ENCODE results near the gene PKMYT1.
A peak's percentile ranks its signal among the peaks of the same experiment; 100 is the strongest.

PKMYT1 gene

GRCh38 chr16:2992383-2993081 is 12.3 kb upstream of the PKMYT1 start:
- DNase-seq, result no peak

- no peak for DNase-seq
These were observed 11.5 kb upstream of the PKMYT1 start for GRCh38 chr16:2991566-2992261.

GRCh38 chr16:2990891-2991290 is 10.6 kb upstream of the PKMYT1 start:
- no peak for DNase-seq

GRCh38 chr16:2988590-2989099 is 8.4 kb upstream of the PKMYT1 start:
- no peak for DNase-seq

GRCh38 chr16:2987833-2988232 is 7.6 kb upstream of the PKMYT1 start:
- DNase-seq, result no peak

- DNase-seq, result no peak
These were observed 7.0 kb upstream of the PKMYT1 start for GRCh38 chr16:2987286-2987685.

- DNase-seq, result no peak
These were observed 6.5 kb upstream of the PKMYT1 start for GRCh38 chr16:2986623-2987188.

GRCh38 chr16:2985893-2986355 is 5.7 kb upstream of the PKMYT1 start:
- no peak for DNase-seq

GRCh38 chr16:2985462-2985861 is 5.2 kb upstream of the PKMYT1 start:
- DNase-seq, result no peak

- peak; percentile 87 for DNase-seq
These were observed 3.5 kb upstream of the PKMYT1 start for GRCh38 chr16:2983706-2984136.

GRCh38 chr16:2982402-2982801 is 2.2 kb upstream of the PKMYT1 start:
- no peak for DNase-seq

GRCh38 chr16:2981899-2982250 is 1.6 kb upstream of the PKMYT1 start:
- no peak for DNase-seq

- DNase-seq, result no peak
These were observed 1.1 kb upstream of the PKMYT1 start for GRCh38 chr16:2981177-2981898.

GRCh38 chr16:2979669-2980226 is 498 bp downstream of the PKMYT1 start:
- DNase-seq, result peak; percentile 41

GRCh38 chr16:2977440-2977839 is 2.8 kb downstream of the PKMYT1 start:
- DNase-seq, result no peak

- no peak for DNase-seq
These were observed 3.6 kb downstream of the PKMYT1 start for GRCh38 chr16:2976673-2977072.

GRCh38 chr16:2976201-2976600 is 4.0 kb downstream of the PKMYT1 start:
- no peak for DNase-seq

- no peak for DNase-seq
These were observed 5.0 kb downstream of the PKMYT1 start for GRCh38 chr16:2975161-2975795.

- no peak for DNase-seq
These were observed 5.8 kb downstream of the PKMYT1 start for GRCh38 chr16:2974319-2975056.

GRCh38 chr16:2973605-2974318 is 6.5 kb downstream of the PKMYT1 start:
- no peak for DNase-seq

- no peak for DNase-seq
These were observed 7.2 kb downstream of the PKMYT1 start for GRCh38 chr16:2973093-2973492.

All from RPMI8226 (cell line).